Hindlimb muscle (tissue), 1 donor: Measurements from ENCODE around the gene IDI1. TPM values are rescaled to one million over a fixed set of nuclear protein-coding genes. Genes with fewer than 3 reads are reported as not detected.
A peak's percentile ranks its signal among the peaks of the same experiment; 100 is the strongest.
"Not testable (repeated sequence)": the region's sequence is repeated elsewhere in the genome, so short reads cannot be mapped to it uniquely, and the experiment has no call there.

ENCODE experiments used
- DNase-seq: peaks from one replicate; pipeline ENCODE4 v3.0.0-alpha.2; 2013
- polyA plus RNA-seq: library from polyadenylated mRNA; unstranded; fragments of 120-200 nt; gene quantifications from one replicate; pipeline ENCODE4 v1.2.1, GENCODE V29; 2013; ENCODE audit not compliant: insufficient read length

The IDI1 gene
- polyA plus RNA-seq: 34.5 TPM

DNA sequence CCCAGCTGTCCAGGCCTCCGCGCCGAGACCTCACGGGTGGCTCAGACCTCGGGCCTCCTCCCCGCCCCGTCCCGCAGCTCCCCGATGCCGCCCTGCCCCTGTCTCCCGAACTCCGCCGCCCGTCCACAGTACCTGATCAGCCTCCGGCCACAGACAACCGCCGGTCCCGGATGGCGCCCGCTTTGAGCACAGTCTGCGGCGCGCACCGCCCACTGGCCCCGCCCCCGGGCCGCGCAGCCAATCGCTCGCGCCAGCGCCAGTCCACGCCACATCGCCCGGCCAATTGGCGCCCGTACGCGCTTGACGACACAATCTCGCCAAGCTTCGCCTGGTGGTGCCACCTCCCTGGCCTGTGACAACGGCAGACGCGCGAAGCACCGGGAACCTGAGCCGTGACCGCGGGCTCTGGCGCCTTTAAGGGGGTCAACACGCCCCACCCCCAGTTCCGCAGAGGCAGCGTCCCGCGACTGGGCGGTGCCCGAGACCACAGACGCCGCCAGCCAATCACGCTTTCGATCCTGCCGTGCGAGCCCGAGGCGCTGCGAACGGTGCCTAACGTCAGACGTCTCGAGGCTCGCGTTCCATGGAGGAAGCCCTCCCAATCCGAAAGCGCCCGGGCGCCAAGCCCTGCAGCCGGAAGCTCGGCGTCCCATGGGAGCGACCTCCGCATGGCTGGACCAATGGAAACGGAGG, at the start of gene IDI1:
TSS of gene IDI1 (minus strand) at position 388 of the 693 bp plus-strand sequence. CDS start at position 272, 116 bp downstream.
- DNase-seq: peak; percentile 99

DNA sequence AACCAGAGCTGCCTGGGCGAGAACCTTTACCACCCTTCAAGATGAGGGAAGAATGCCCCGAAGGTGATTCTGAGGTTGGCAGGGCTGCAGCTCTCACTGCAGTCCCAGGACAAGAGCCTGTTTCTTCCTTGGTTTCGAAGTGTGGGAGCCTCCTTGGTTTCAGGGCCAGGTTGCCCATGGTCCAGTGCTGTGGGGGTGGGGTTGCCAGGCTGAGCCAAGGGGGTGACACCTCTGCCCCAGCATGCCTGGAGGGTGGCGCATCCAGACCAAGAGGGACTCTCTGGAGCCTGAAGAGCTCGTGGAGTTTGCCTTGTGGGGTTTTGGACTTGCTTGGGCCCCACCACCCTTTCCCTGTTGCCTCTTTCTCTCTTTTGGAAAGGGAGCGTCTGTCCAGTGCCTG, 48.5 kb upstream of the IDI1 start:
- DNase-seq: no peak

DNA sequence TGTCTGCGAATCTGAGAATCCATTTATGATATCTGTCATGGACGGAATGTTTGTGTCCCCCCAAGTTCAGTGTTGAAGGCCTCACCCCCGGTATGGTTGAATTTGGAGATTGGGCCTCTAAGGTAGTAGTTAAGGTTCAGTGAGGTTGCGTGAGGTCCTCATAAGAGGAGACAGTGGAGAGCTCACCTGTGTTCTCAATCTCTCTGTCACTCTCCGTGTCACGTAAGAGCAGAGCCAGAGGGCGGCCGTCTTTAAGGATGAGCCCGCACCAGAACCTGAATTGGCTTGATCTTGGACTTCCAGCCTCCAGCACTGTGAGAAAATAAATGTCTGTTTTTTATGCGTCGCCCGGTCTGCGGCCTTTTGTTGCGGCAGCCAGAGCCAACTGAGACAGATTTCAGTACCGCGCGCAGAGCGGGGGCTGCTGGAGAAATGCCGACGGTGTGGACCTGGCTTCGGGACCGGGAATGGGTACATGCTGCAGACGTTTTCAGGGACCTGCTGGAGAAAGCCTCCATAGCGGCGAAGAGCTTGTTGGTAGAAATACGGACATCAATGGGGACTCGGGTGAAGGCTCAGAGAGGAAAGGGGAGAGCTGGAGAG, 47.5 kb upstream of the IDI1 start:
- DNase-seq: no peak

DNA sequence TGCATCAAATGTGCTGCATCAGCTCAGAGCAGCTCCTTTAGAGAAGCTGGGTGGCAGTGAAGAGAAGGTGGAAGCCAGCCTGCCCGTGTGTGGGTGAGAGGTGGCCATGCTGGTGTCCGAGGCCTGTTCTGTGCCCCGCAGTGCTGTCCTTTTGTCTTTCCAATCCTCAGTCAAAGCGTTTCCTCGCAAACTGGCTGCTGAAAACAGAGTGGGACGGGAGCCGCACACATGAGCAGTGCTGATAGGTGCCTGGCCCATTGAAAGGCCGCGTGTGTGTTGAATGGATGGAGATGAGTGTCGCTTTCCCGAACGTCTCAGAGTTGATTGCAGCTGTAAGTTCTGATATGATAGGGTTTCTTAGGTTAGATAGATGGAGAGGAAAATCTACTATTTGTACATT, 46.6 kb upstream of the IDI1 start:
- no peak for DNase-seq

- DNase-seq: no peak
These were observed 45.5 kb upstream of the IDI1 start for GRCh38 chr10:1094112-1095057.

DNA sequence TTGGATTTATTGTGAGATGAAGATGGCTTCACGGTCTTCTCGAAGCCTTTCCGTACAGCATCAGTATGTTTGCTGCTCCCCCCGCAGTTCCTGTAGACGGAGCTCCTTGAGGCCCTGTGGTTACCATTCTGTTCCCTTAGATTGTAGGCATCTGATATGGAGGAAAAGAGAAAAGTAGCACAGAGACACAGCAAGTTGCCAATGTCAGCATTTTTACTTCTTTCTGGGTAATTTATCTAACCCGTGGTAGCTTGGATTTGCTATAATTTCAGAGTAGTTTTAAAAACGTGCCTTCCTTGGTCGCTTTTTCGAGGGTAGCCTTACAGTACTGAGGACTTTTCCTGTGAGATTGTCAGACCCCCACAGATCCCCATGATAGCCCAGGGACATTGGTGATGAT, 44.8 kb upstream of the IDI1 start:
- DNase-seq: no peak

- DNase-seq: no peak
These were observed 41.8 kb upstream of the IDI1 start for GRCh38 chr10:1090696-1091095.

- no peak for DNase-seq
These were observed 40.2 kb upstream of the IDI1 start for GRCh38 chr10:1089017-1089689.

DNA sequence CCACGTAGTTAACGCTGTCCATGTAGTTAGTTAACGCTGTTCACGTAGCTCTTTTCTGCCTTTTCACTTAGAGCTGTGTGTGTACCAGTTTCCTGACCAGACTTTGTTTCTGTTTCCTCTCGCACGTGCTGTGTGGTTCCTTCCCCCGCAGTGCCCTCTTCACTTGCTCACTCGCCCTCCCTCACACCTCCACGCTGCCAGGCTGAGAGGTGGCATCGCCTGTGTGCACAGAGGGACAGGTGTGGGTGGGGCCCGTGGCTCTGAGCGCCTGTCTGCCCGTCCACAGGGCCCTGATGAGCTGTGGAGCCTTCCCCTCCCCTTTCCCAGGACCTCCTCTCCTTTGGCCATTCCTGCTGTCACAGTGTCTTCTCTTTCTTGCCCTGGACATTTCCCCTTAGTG, 37.9 kb upstream of the IDI1 start:
- DNase-seq: no peak

- DNase-seq: no peak
These were observed 36.3 kb upstream of the IDI1 start for GRCh38 chr10:1085258-1085657.

DNA sequence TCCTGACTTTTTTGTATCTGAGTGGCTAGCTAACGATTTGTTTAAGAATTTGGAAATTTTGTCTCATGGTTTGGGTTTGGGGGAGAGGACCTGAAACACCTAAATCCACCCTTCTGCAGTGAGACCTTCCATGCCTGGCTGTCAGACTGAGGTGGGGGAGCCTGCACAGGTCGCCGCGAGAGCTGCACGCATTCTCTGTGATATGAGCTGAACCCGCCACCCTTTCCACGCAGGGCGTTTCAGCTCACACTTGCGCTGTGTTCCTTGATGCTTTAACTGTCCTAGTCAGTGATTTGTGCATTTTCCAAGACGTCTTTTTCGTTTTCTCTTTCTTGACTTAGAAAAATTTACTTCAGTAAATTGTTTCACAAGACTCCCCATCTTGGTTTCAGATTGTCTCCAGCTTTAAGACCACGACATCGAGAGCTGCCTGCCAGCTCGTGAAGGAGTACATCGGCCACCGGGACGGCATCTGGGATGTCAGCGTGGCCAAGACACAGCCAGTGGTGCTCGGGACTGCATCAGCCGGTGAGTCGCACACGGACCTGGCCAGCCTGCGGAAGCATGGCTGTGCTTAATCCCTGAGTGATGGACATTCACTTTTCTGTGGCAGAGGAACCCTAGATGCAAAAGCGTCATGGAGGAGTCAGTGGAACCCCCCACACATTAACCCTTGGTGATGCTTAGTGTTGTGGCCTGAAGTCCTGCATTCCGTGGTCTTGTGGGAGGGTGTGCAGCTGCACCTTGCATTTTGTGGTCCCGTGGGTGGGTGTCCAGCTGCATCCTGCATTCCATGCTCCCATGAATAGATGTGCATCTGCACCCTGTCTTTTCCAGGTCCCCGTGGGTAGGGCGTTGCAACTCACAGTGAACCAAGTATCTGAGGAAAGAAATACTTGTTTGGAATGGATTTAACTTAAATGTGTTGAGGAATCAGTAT, 35.4 kb upstream of the IDI1 start:
- DNase-seq: no peak

- DNase-seq: no peak
These were observed 34.7 kb upstream of the IDI1 start for GRCh38 chr10:1083581-1083980.

- no peak for DNase-seq
These were observed 29.7 kb upstream of the IDI1 start for GRCh38 chr10:1078668-1079067.

- DNase-seq: no peak
These were observed 25.9 kb upstream of the IDI1 start for GRCh38 chr10:1074748-1075308.

DNA sequence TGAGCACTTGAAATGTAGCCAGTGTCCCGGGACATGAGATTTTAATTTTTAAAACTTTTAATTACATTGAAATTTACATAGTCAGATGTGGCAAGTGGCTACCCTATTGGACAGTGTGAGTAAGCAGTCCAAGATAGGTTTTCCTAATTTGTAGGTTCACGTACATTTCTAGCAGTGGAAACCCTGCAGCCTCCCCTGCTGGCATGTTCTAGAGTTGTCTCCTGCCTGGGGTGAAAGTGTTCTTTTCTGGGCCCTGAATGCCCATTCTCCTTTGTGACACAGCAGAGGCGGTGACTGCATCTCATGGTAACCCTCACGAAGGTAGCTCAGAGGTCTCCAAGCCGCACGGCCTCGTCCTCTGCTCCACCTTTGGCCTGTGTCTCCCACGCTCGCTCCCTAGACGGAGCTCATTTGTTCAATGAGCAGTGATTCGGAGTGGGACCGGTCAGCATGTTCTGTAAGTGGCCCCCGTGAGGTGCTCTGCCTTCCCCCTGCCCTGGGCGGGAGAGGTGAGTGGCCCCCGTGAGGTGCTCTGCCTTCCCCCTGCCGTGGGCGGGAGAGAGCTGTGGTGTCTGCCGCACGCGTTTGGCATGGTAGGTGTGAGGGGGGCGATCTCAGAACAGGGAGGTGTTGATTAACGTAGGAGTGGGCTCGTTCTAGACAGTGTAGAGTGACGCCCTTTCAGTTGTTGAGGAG, 25.3 kb upstream of the IDI1 start:
- no peak for DNase-seq

DNA sequence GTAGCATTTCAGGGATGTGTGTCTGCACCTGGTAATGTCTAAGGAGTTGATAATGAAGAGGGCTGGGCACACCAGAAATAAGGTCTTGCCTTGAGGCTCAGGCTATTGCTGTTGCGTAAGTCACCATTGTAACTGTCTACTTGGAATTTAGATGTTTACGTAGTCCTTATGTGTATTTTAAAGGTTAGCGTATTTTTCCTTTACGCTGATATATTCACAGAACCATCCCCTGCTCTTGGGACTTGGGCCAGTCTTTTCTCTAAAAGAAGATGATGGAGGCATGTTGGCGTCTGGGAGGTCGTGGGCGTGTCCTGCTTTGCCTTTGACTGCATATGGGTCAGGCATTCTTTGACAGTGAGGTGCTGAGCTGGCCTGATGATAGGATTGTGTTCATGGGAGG, 22.0 kb upstream of the IDI1 start:
- no peak for DNase-seq

- no peak for DNase-seq
These were observed 19.8 kb upstream of the IDI1 start for GRCh38 chr10:1068380-1069361.

DNA sequence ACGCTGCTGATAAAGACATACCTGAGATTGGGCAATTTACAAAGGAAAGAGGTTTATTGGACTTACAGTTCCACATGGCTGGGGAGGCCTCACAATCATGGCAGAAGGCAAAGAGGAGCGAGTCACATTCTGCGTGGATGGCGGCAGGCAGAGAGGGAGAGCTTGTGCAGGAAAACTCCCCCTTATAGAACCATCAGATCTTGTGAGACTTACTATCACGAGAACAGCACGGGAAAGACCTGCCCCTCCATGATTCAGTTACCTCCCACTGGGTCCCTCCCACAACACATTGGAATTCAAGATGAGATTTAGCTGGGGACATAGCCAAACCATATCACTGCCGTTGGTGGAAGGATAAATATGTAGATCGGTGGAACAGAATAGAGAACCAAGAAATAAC, 17.8 kb upstream of the IDI1 start:
- not testable (repeated sequence) for DNase-seq

DNA sequence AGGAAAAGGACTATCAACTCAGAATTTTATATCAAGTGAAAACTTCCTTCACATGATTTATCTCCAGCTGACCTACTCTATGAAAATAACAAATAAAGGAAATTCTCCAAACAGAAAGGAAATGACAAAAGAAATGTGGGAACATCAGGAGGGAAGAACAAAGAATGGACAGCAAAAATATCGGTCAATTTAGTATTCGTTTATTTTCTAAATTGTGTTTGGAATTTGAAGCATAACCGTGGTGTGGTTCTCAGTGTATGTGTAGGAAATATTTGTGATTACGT, 16.0 kb upstream of the IDI1 start:
- DNase-seq: no peak
